Fibroblast of villous mesenchyme (primary cell): ENCODE data around the gene MRPS27. TPM values are rescaled to one million over a fixed set of nuclear protein-coding genes. Genes with fewer than 3 reads are reported as not detected.

Experiments
- DNase-seq: peaks from one replicate; pipeline ENCODE4 v3.0.0-alpha.2; 2010; ENCODE audit warnings: low read depth
- H3K4me3 ChIP-seq: 2 replicates; pipeline ENCODE4 v1.5.1; 2011; ENCODE audit warnings: low read depth, mild to moderate bottlenecking, low read length
- total RNA-seq: library from RNA; depleted of rRNA; stranded (reverse); fragments of >200 nt; gene quantifications from 2 replicates; pipeline ENCODE4 v1.2.3, GENCODE V29; 2012
- TF ChIP-seq, protein P1 (sequence below): IDR thresholded peaks from 2 replicates; pipeline ENCODE4 v1.5.1; 2012; ENCODE audit warnings: low read depth, mild to moderate bottlenecking, low read length; ENCODE audit not compliant: insufficient read depth

MRPS27 gene
- total RNA-seq, 1 donor: 88.5 TPM

DNA sequence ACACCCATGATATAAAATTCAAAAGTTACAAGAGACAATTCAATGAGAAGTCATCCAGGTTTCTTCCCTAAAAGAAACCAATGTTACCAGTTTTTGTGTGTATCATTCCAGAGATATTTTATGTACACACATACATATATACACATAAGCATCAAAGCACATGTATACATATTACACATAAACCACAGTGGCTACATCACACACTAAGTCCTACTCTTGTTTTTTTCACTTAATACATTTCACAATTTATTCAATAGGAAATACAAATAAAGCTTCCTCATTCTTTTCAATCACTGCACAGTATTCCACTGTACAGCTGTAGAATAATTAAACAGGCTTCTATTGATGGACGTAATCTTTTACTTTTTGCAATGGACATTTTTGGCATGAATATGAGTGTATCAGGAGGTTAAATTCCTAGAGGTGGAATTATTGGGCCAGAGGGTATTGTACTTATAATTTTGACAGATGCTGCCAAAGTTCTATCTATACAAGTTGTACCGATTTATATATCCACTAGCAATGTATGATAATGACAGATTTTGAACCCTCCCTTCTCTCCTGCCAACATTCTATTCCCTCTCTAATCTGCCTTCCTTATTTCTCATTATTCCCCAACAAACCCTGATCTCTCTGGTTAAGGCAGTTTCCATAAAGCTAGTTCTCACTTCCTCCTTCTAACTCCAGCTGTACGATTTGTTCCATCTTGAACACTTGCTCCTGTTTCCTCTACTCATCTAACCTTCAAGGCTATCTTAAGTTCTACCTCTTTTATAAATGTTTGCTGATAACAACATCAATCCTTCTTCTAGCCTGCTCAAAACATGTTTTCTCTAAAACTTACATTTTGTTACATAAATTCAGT, 35.2 kb downstream of the MRPS27 start:
- no peak for DNase-seq
- TF ChIP-seq, protein P1, sequence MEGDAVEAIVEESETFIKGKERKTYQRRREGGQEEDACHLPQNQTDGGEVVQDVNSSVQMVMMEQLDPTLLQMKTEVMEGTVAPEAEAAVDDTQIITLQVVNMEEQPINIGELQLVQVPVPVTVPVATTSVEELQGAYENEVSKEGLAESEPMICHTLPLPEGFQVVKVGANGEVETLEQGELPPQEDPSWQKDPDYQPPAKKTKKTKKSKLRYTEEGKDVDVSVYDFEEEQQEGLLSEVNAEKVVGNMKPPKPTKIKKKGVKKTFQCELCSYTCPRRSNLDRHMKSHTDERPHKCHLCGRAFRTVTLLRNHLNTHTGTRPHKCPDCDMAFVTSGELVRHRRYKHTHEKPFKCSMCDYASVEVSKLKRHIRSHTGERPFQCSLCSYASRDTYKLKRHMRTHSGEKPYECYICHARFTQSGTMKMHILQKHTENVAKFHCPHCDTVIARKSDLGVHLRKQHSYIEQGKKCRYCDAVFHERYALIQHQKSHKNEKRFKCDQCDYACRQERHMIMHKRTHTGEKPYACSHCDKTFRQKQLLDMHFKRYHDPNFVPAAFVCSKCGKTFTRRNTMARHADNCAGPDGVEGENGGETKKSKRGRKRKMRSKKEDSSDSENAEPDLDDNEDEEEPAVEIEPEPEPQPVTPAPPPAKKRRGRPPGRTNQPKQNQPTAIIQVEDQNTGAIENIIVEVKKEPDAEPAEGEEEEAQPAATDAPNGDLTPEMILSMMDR: no peak
- H3K4me3 ChIP-seq: no peak overlapping the region

- no peak overlapping the region for H3K4me3 ChIP-seq
- no peak for DNase-seq
- TF ChIP-seq, protein P1: no peak
Measured at GRCh38 chr5:72283358-72283757, 36.7 kb downstream of the MRPS27 start.

DNA sequence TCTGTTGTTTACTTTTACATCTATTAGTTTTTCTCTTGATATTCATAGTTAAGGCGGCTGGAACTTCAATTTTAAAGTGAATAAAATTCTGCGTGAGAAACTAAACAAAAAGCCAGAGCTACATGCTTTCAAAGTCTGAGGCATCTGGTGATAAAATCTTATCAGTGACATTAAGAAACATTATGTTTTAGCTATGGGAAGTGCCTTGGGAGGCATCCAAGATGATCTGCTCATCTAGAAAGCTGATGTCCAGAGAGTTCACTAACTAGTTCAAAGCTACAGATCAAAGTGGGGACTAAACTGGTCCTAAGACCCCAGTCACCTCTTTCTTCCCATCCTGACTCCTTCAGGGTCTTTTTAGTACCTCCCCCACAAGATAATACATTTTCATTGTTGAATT, 37.2 kb downstream of the MRPS27 start:
- no peak overlapping the region for H3K4me3 ChIP-seq
- TF ChIP-seq, protein P1: no peak
- DNase-seq: peak; percentile 93

GRCh38 chr5:72281764-72282499, 38.1 kb downstream of the MRPS27 start:
- peak; percentile 98 for DNase-seq
- TF ChIP-seq, protein P1: no peak
- H3K4me3 ChIP-seq: no peak overlapping the region

DNA sequence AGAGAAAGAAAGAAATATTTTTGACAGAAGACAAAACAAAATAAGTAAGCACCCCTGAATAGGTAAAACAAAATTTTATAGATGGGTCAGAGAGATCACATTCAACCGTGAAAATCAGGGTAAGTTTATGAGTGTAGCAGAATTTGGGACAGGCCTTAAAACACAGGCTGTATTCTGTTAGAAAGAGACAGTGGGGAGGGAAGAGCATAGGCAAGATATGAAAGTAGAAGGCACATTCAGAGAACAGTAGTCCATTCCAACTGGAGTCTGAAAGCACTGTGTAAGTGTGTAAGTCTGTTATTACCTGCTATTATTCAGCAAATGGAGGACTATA, 38.6 kb downstream of the MRPS27 start:
- H3K4me3 ChIP-seq: no peak overlapping the region
- no peak for DNase-seq
- TF ChIP-seq, protein P1: no peak

DNA sequence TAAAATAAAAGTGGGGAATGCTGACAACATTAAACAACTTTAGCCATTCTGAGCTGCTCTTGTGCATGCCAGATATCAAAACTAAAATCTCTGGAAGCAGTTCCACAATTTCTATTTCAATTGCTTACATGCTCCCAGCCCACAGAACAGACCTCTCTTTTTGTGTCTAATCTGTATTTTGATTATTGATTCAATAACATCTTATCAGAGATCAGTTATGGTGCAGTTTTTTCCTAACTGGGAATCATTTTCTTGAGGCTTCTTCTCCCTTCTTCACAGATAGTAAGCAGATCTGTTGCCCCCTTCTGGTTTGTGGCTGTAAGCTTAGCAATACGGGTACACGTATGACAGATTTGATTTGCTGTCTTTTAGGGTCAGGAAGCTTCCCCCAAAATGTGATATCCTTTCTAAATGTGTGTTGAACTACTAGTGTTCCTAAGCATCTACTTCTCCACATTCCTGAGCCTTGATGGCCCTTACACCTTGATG, 39.4 kb downstream of the MRPS27 start:
- DNase-seq: peak; percentile 79
- H3K4me3 ChIP-seq: no peak overlapping the region
- TF ChIP-seq, protein P1: peak; percentile 76
